CD4-positive, CD25-positive, alpha-beta regulatory T cell (primary cell): ENCODE measurements around the gene AGBL1. TPM values are rescaled to one million over a fixed set of nuclear protein-coding genes. Genes with fewer than 3 reads are reported as not detected.

ENCODE experiments used
- ATAC-seq, 2 donors: fragments of 150-1000 bp; cut with Tn5 transposase; one replicate each; pipeline ENCODE4 v1.10.0; 2021; ENCODE audit warnings: low read depth in 2 of 2, moderate number of reproducible peaks in 2 of 2, moderate library complexity in 1 of 2
- DNase-seq, 3 donors: peaks; one replicate each; pipeline versions ENCODE4 v3.0.0 to v3.0.0-alpha.2; 2012 to 2022; ENCODE audit warnings: mixed read lengths in 1 of 3
- H3K27ac ChIP-seq: one replicate; pipeline ENCODE4 v1.7.0; 2013; ENCODE audit warnings: mild to moderate bottlenecking, low read length; ENCODE audit not compliant: insufficient read depth, poor library complexity, severe bottlenecking
- H3K27me3 ChIP-seq: one replicate; pipeline ENCODE4 v1.7.0; 2013; ENCODE audit warnings: low read length; ENCODE audit not compliant: control insufficient read depth, insufficient read depth
- H3K36me3 ChIP-seq: one replicate; pipeline ENCODE4 v1.7.0; 2013; ENCODE audit warnings: mild to moderate bottlenecking, low read length, moderate library complexity; ENCODE audit not compliant: control insufficient read depth, insufficient read depth
- H3K4me1 ChIP-seq: 2 replicates; pipeline ENCODE4 v1.7.0; 2013; ENCODE audit warnings: mild to moderate bottlenecking, low read length; ENCODE audit not compliant: insufficient read depth, control insufficient read depth, poor library complexity, severe bottlenecking
- H3K4me3 ChIP-seq: one replicate; pipeline ENCODE4 v1.7.0; 2013; ENCODE audit warnings: low read depth, mild to moderate bottlenecking, low read length, moderate library complexity
- H3K9me3 ChIP-seq, 2 experiments: 1 replicate in 1 of 2; 2 replicates in 1 of 2; pipeline ENCODE4 v1.7.0; 2013; ENCODE audit warnings: low read length in 2 of 2, mild to moderate bottlenecking in 1 of 2, moderate library complexity in 1 of 2; ENCODE audit not compliant: control insufficient read depth in 2 of 2
- H3K27ac Mint-ChIP-seq, 3 donors: one replicate each; pipeline ENCODE4 v1.8.0; 2020 to 2022; ENCODE audit warnings: mild to moderate bottlenecking in 3 of 3, mixed read lengths in 3 of 3, moderate library complexity in 2 of 3
- H3K27me3 Mint-ChIP-seq: one replicate; pipeline ENCODE4 v1.8.0; 2022; ENCODE audit warnings: mild to moderate bottlenecking, mixed read lengths
- H3K36me3 Mint-ChIP-seq: one replicate; pipeline ENCODE4 v1.8.0; 2020; ENCODE audit warnings: mixed read lengths
- H3K4me1 Mint-ChIP-seq, 4 donors: one replicate each; pipeline ENCODE4 v1.8.0; 2020 to 2022; ENCODE audit warnings: mixed read lengths in 4 of 4, mild to moderate bottlenecking in 1 of 4
- H3K4me3 Mint-ChIP-seq, 4 donors: one replicate each; pipeline ENCODE4 v1.8.0; 2020 to 2022; ENCODE audit warnings: mild to moderate bottlenecking in 4 of 4, mixed read lengths in 4 of 4, moderate library complexity in 3 of 4
- H3K9me3 Mint-ChIP-seq, 7 donors: one replicate each; pipeline ENCODE4 v1.8.0; 2020 to 2022; ENCODE audit warnings: mixed read lengths in 7 of 7, mild to moderate bottlenecking in 3 of 7, moderate library complexity in 2 of 7
- polyA plus RNA-seq, 4 donors: library from polyadenylated mRNA; unstranded; fragments of 300-500 nt; fragmentation: Illumina TruSeq; gene quantifications; one replicate each; pipeline ENCODE4 v1.2.3, GENCODE V29; 2021
- total RNA-seq: library from RNA; stranded (reverse); gene quantifications from one replicate; pipeline ENCODE4 v1.2.3, GENCODE V29; 2022

AGBL1 gene
- total and polyA plus RNA-seq, 5 donors from 2014 or later, result not detected

GRCh38 chr15:86611417-86612040, 531.9 kb downstream of the AGBL1 start:
- peak overlapping the region; percentile 1 to 35 (median 27) for H3K4me3 Mint-ChIP-seq
- no peak overlapping the region for H3K27ac ChIP-seq
- H3K27me3 Mint-ChIP-seq, result peaks cover 22% of the 10 kb centered on the region
- no peaks in the 10 kb centered on the region for H3K9me3 ChIP-seq
- H3K36me3 ChIP-seq, result no peaks in the 10 kb centered on the region
- H3K36me3 Mint-ChIP-seq, result no peaks in the 10 kb centered on the region
- H3K9me3 Mint-ChIP-seq, result peaks cover 0 to 5% (median 0%) of the 10 kb centered on the region in 7 donors
- H3K27ac Mint-ChIP-seq, result no peak overlapping the region
- H3K4me3 ChIP-seq, result peak overlapping the region; percentile 17
- peaks cover 19 to 56% (median 32%) of the 10 kb centered on the region in 4 donors for H3K4me1 Mint-ChIP-seq
- peaks cover 26% of the 10 kb centered on the region for H3K4me1 ChIP-seq
- DNase-seq (peak in 2 of 3 donors; percentile 44 to 50), ATAC-seq (peak; percentile 70 to 72)
- H3K27me3 ChIP-seq, result no peaks in the 10 kb centered on the region

GRCh38 chr15:86615411-86615810, 535.7 kb downstream of the AGBL1 start:
- Histone ChIP-seq H3K27ac (no peak overlapping the region), H3K36me3 (no peaks in the 10 kb centered on the region), H3K4me1 (peaks cover 32% of the 10 kb centered on the region), H3K4me3 (peak overlapping the region; percentile 51), H3K9me3 (no peaks in the 10 kb centered on the region), H3K27me3 (peaks cover 2% of the 10 kb centered on the region)
- Mint-ChIP-seq H3K27me3 (peaks cover 6% of the 10 kb centered on the region), H3K36me3 (no peaks in the 10 kb centered on the region), H3K4me3 (peak overlapping the region; percentile 11 to 73 (median 52)), H3K9me3 (peaks cover 0 to 3% (median 0%) of the 10 kb centered on the region in 7 donors), H3K27ac (peak overlapping the region in 2 of 3 donors; percentile 72 to 84), H3K4me1 (peaks cover 19 to 62% (median 37%) of the 10 kb centered on the region in 4 donors)
- no peak for ATAC-seq
- DNase-seq, result no peak

- H3K27ac ChIP-seq, result no peak overlapping the region
- Mint-ChIP-seq H3K36me3 (no peaks in the 10 kb centered on the region), H3K9me3 (peaks cover 0 to 3% (median 0%) of the 10 kb centered on the region in 7 donors), H3K4me3 (peak overlapping the region; percentile 11 to 73 (median 52)), H3K27ac (peak overlapping the region in 2 of 3 donors; percentile 72 to 84), H3K4me1 (peaks cover 23 to 61% (median 38%) of the 10 kb centered on the region in 4 donors), H3K27me3 (peaks cover 6% of the 10 kb centered on the region)
- no peak for ATAC-seq
- H3K9me3 ChIP-seq, result no peaks in the 10 kb centered on the region
- peak in 2 of 3 donors; percentile 28 to 35 for DNase-seq
- H3K4me1 ChIP-seq, result peaks cover 32% of the 10 kb centered on the region
- H3K27me3 ChIP-seq, result peaks cover 2% of the 10 kb centered on the region
- no peaks in the 10 kb centered on the region for H3K36me3 ChIP-seq
- H3K4me3 ChIP-seq, result peak overlapping the region; percentile 51
Measured at GRCh38 chr15:86615816-86616215, 536.1 kb downstream of the AGBL1 start.

- ATAC-seq, result no peak
- peak overlapping the region in 2 of 4 donors; percentile 18 to 40 for H3K4me3 Mint-ChIP-seq
- H3K4me1 ChIP-seq, result peaks cover 26% of the 10 kb centered on the region
- peak overlapping the region; percentile 21 for H3K4me3 ChIP-seq
- H3K36me3 Mint-ChIP-seq, result no peaks in the 10 kb centered on the region
- peaks cover 2% of the 10 kb centered on the region for H3K27me3 ChIP-seq
- no peaks in the 10 kb centered on the region for H3K36me3 ChIP-seq
- no peaks in the 10 kb centered on the region for H3K9me3 ChIP-seq
- H3K27ac ChIP-seq, result no peak overlapping the region
- H3K9me3 Mint-ChIP-seq, result peaks cover 0 to 3% (median 0%) of the 10 kb centered on the region in 7 donors
- peaks cover 20 to 55% (median 34%) of the 10 kb centered on the region in 4 donors for H3K4me1 Mint-ChIP-seq
- peak overlapping the region in 1 of 3 donors; percentile 39 for H3K27ac Mint-ChIP-seq
- peaks cover under 1% of the 10 kb centered on the region for H3K27me3 Mint-ChIP-seq
- no peak for DNase-seq
Measured at GRCh38 chr15:86616771-86617170, 537.1 kb downstream of the AGBL1 start.

- no peak for DNase-seq
- no peaks in the 10 kb centered on the region for H3K9me3 ChIP-seq
- H3K27ac ChIP-seq, result no peak overlapping the region
- Mint-ChIP-seq H3K4me3 (no peak overlapping the region), H3K9me3 (peaks cover 0 to 2% (median 0%) of the 10 kb centered on the region in 7 donors), H3K4me1 (peaks cover 15 to 36% (median 22%) of the 10 kb centered on the region in 4 donors), H3K27me3 (no peaks in the 10 kb centered on the region), H3K36me3 (no peaks in the 10 kb centered on the region), H3K27ac (peak overlapping the region in 1 of 3 donors; percentile 25)
- peaks cover 21% of the 10 kb centered on the region for H3K4me1 ChIP-seq
- no peak overlapping the region for H3K4me3 ChIP-seq
- no peaks in the 10 kb centered on the region for H3K36me3 ChIP-seq
- H3K27me3 ChIP-seq, result peaks cover 2% of the 10 kb centered on the region
- ATAC-seq, result no peak
Measured at GRCh38 chr15:86620157-86620556, 540.5 kb downstream of the AGBL1 start.

GRCh38 chr15:86620641-86621349, 541.1 kb downstream of the AGBL1 start:
- Histone ChIP-seq H3K9me3 (no peaks in the 10 kb centered on the region), H3K4me3 (no peak overlapping the region), H3K36me3 (no peaks in the 10 kb centered on the region), H3K27me3 (peaks cover 2% of the 10 kb centered on the region), H3K4me1 (peaks cover 17% of the 10 kb centered on the region), H3K27ac (no peak overlapping the region)
- DNase-seq (no peak), ATAC-seq (no peak)
- no peak overlapping the region for H3K4me3 Mint-ChIP-seq
- peaks cover 8 to 30% (median 17%) of the 10 kb centered on the region in 4 donors for H3K4me1 Mint-ChIP-seq
- no peaks in the 10 kb centered on the region for H3K36me3 Mint-ChIP-seq
- no peaks in the 10 kb centered on the region for H3K27me3 Mint-ChIP-seq
- peak overlapping the region in 1 of 3 donors; percentile 25 for H3K27ac Mint-ChIP-seq
- H3K9me3 Mint-ChIP-seq, result peaks cover 0 to 2% (median 0%) of the 10 kb centered on the region in 7 donors

GRCh38 chr15:86623236-86623635, 543.6 kb downstream of the AGBL1 start:
- no peaks in the 10 kb centered on the region for H3K36me3 Mint-ChIP-seq
- H3K4me1 Mint-ChIP-seq, result peaks cover 4 to 16% (median 7%) of the 10 kb centered on the region in 4 donors
- Histone ChIP-seq H3K9me3 (no peaks in the 10 kb centered on the region), H3K4me1 (peaks cover 9% of the 10 kb centered on the region), H3K36me3 (no peaks in the 10 kb centered on the region), H3K4me3 (no peak overlapping the region), H3K27ac (no peak overlapping the region), H3K27me3 (peaks cover 2% of the 10 kb centered on the region)
- no peak for ATAC-seq
- H3K27me3 Mint-ChIP-seq, result no peaks in the 10 kb centered on the region
- no peak overlapping the region for H3K4me3 Mint-ChIP-seq
- no peak for DNase-seq
- H3K27ac Mint-ChIP-seq, result peak overlapping the region in 1 of 3 donors; percentile 73
- peaks cover 0 to 6% (median 0%) of the 10 kb centered on the region in 7 donors for H3K9me3 Mint-ChIP-seq
